Right lobe of liver (tissue), 4 donors: Measurements from ENCODE around the gene BMERB1.

Experiments used
- POLR2A ChIP-seq: fragments of 450-650 bp; IDR thresholded peaks from one replicate; pipeline ENCODE4 v1.6.1; 2017; ENCODE audit warnings: antibody characterized with exemption, mild to moderate bottlenecking
- TF ChIP-seq, protein P1 (sequence below), 4 donors: fragments of 200-600 bp in 3 of 4; fragments of 450-650 bp in 1 of 4; IDR thresholded peaks; one replicate each; pipeline versions ENCODE4 v1.5.1 to v1.8.0; 2016 to 2022; ENCODE audit warnings: antibody characterized with exemption in 4 of 4, mild to moderate bottlenecking in 2 of 4
- donor health status: DM: no; HTN: no; CAD: no.
- donor health status: DM: no; HTN: no; CAD: no.
- donor health status: DM: no; HTN: yes; CAD: no.

DNA sequence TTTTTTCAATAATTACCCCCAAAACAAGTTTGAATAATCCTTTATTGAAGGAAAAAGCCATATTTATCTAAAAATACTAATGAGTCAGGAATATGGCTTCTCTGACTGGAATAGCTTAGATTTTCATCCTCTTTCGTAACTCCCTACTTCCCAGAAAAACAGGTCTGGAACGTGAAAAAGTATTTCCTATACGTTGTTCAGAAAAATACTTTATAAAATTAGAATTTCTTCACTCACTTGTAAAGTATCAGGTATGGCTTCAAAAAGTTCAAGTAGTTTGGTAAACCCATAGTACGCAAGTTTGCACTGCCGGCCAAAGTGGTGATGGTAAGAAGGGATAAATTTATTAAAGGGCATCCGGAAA is 174.9 kb downstream of the BMERB1 start:
- TF ChIP-seq, protein P1, sequence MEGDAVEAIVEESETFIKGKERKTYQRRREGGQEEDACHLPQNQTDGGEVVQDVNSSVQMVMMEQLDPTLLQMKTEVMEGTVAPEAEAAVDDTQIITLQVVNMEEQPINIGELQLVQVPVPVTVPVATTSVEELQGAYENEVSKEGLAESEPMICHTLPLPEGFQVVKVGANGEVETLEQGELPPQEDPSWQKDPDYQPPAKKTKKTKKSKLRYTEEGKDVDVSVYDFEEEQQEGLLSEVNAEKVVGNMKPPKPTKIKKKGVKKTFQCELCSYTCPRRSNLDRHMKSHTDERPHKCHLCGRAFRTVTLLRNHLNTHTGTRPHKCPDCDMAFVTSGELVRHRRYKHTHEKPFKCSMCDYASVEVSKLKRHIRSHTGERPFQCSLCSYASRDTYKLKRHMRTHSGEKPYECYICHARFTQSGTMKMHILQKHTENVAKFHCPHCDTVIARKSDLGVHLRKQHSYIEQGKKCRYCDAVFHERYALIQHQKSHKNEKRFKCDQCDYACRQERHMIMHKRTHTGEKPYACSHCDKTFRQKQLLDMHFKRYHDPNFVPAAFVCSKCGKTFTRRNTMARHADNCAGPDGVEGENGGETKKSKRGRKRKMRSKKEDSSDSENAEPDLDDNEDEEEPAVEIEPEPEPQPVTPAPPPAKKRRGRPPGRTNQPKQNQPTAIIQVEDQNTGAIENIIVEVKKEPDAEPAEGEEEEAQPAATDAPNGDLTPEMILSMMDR (IDR thresholded peaks at IDR 0.05): no peak
- TF ChIP-seq POLR2A: no peak
